OCI-LY7 (cell line): Measurements from ENCODE around the gene GIMAP1.
"Not testable (repeated sequence)": the region's sequence is repeated elsewhere in the genome, so short reads cannot be mapped to it uniquely, and the experiment has no call there.

Source experiments
- CTCF ChIP-seq: fragments of 200-600 bp; sonication (generic); conservative IDR thresholded peaks from 2 replicates; pipeline ENCODE4 v1.5.1; 2014; ENCODE audit warnings: mild to moderate bottlenecking, antibody characterized with exemption, low read length, moderate library complexity, mixed read lengths
- EZH2phosphoT487 ChIP-seq: fragments of 200-600 bp; sonication (generic); IDR thresholded peaks from 2 replicates; pipeline ENCODE4 v1.6.1; 2018; ENCODE audit warnings: low read depth, borderline replicate concordance, mild to moderate bottlenecking, mixed run types, antibody characterized with exemption, low read length, moderate library complexity, mixed read lengths

- not testable (repeated sequence) for TF ChIP-seq CTCF, EZH2phosphoT487
Measured at GRCh38 chr7:150676854-150677253, 39.6 kb upstream of the GIMAP1 start.
